Panc1 (cell line): ENCODE results near the gene MMP14. TPM values are rescaled to one million over a fixed set of nuclear protein-coding genes. Genes with fewer than 3 reads are reported as not detected.

Source experiments
- ATAC-seq: fragments of 200-7000 bp; cut with Tn5 transposase; 2 replicates; pipeline ENCODE4 v1.9.1; 2020; ENCODE audit warnings: mild to moderate bottlenecking, moderate library complexity
- BruUV-seq: library from RNA; stranded (reverse); fragments of 400-500 nt; replicated peaks from 2 replicates; lab custom pipeline; 2021; lab: Mats Ljungman, UMichigan
- CTCF ChIA-PET: fragments of 300-600 bp; sonication (Branson Sonifier 250); formaldehyde crosslinking; loops from one replicate; lab custom pipeline; 2022; ENCODE audit warnings: antibody characterized with exemption; lab: Charles Lee
- POLR2A ChIA-PET: fragments of 300-600 bp; sonication (Branson Sonifier 250); formaldehyde crosslinking; loops from one replicate; lab custom pipeline; 2022; ENCODE audit warnings: antibody characterized with exemption; lab: Charles Lee
- DNase-seq: peaks from one replicate; pipeline ENCODE4 v3.0.0-alpha.2; 2010; ENCODE audit warnings: low read depth, low spot score
- H3K27ac ChIP-seq: 2 replicates; pipeline ENCODE4 v1.5.1; 2011; ENCODE audit warnings: mild to moderate bottlenecking, low read length, inconsistent platforms
- H3K27me3 ChIP-seq: fragments of 200-500 bp; sonication (Bioruptor generic); 2 replicates; pipeline ENCODE4 v1.6.0; 2014; ENCODE audit warnings: low read length, inconsistent platforms; ENCODE audit not compliant: control insufficient read depth, insufficient read depth
- H3K36me3 ChIP-seq: fragments of 200-500 bp; sonication (Bioruptor generic); 2 replicates; pipeline ENCODE4 v1.5.1; 2014; ENCODE audit warnings: inconsistent platforms, mild to moderate bottlenecking, low read length, moderate library complexity; ENCODE audit not compliant: control insufficient read depth, insufficient read depth
- H3K4me1 ChIP-seq: 2 replicates; pipeline ENCODE4 v1.5.1; 2011; ENCODE audit warnings: inconsistent platforms, mild to moderate bottlenecking, low read length, moderate library complexity; ENCODE audit not compliant: control insufficient read depth, insufficient read depth
- H3K4me3 ChIP-seq, 2 experiments: 2 replicates each; pipeline ENCODE4 v1.5.1; 2011 to 2012; ENCODE audit warnings: low read depth in 2 of 2, low read length in 2 of 2, mild to moderate bottlenecking in 2 of 2, inconsistent platforms in 1 of 2, moderate library complexity in 1 of 2
- H3K9me3 ChIP-seq: fragments of 200-500 bp; sonication (Bioruptor generic); 2 replicates; pipeline ENCODE4 v1.5.1; 2014; ENCODE audit warnings: low read depth, mild to moderate bottlenecking, inconsistent platforms, low read length, moderate library complexity; ENCODE audit not compliant: control insufficient read depth, insufficient read depth
- CTCF ChIP-seq: fragments of 450-650 bp; IDR thresholded peaks from 2 replicates; pipeline ENCODE4 v1.5.1; 2017; ENCODE audit warnings: mild to moderate bottlenecking
- POLR2AphosphoS5 ChIP-seq: IDR thresholded peaks from 2 replicates; pipeline ENCODE4 v1.6.1; 2012; ENCODE audit warnings: mild to moderate bottlenecking, low read depth, low read length, moderate library complexity
- REST ChIP-seq, 2 experiments: IDR thresholded peaks; 2 replicates each; pipeline ENCODE4 v1.6.1; 2011 to 2012; ENCODE audit warnings: low read depth in 2 of 2, control low read depth in 1 of 2, low read length in 1 of 2, mild to moderate bottlenecking in 1 of 2, moderate library complexity in 1 of 2; ENCODE audit not compliant: insufficient read depth in 1 of 2
- TCF7L2 ChIP-seq: IDR thresholded peaks from 2 replicates; pipeline ENCODE4 v1.6.1; 2011; ENCODE audit warnings: mild to moderate bottlenecking, low read depth, low read length, inconsistent platforms
- in situ Hi-C: cut with HindIII; loops from 2 replicates; pipeline ENCODE4 v1.10.0; 2016; ENCODE audit warnings: low sequenced_read_pairs, low pct_unique_long_range_greater_than_20kb
- intact Hi-C: fragments of 100-400 bp; cut with micrococcal nuclease; formaldehyde crosslinking; loops from one replicate; pipeline ENCODE4 v1.10.0; 2022; ENCODE audit not compliant: unreplicated experiment
- total RNA-seq: library from RNA; stranded (reverse); gene quantifications from one replicate; pipeline ENCODE4 v1.2.1, GENCODE V29; 2021; ENCODE audit not compliant: unreplicated experiment

The MMP14 gene
- total RNA-seq, 1 experiment from 2014 or later: 32.9 TPM

GRCh38 chr14:22839159-22839779 lies 2.9 kb downstream of the MMP14 start:
- in situ Hi-C loops (no loop called here), intact Hi-C loops (no loop called here)
- BruUV-seq: no TSS peak
- H3K27me3 ChIP-seq: no peaks in the 10 kb centered on the region
- DNase-seq (no peak), ATAC-seq (no peak)
- no peaks in the 10 kb centered on the region for H3K36me3 ChIP-seq
- no peak for TF ChIP-seq TCF7L2
- H3K9me3 ChIP-seq: no peaks in the 10 kb centered on the region
- POLR2A ChIA-PET: no interaction called here
- no peak overlapping the region for H3K27ac ChIP-seq
- CTCF ChIA-PET: interaction anchor here (1.0 kb wide), 1 partner anchor 13 kb away, joined by 3 read pairs; no protein-coding TSS in a partner anchor
- no peak overlapping the region for H3K4me3 ChIP-seq
- H3K4me1 ChIP-seq: no peaks in the 10 kb centered on the region; the same call in none of the 2 replicates

GRCh38 chr14:22841311-22841710 lies 4.9 kb downstream of the MMP14 start:
- TF ChIP-seq CTCF (no peak), REST (IDR thresholded peaks at IDR 0.05; ENCODE audit: insufficient read depth in 1 of 2, low read depth in 2 of 2, low read length in 1 of 2) (no peak), POLR2AphosphoS5 (no peak), TCF7L2 (no peak)
- Histone ChIP-seq H3K4me3 (no peak overlapping the region), H3K4me1 (no peaks in the 10 kb centered on the region; the same call in 1 of the 2 replicates), H3K27me3 (no peaks in the 10 kb centered on the region), H3K27ac (no peak overlapping the region), H3K36me3 (no peaks in the 10 kb centered on the region), H3K9me3 (no peaks in the 10 kb centered on the region)
- no peak for ATAC-seq
- intact Hi-C loops (no loop called here), in situ Hi-C loops (no loop called here)
- CTCF ChIA-PET: no interaction called here
- POLR2A ChIA-PET: no interaction called here
- DNase-seq: no peak
- no TSS peak for BruUV-seq

- H3K27me3 ChIP-seq: no peaks in the 10 kb centered on the region
- ChIA-PET POLR2A (no interaction called here), CTCF (no interaction called here)
- no TSS peak for BruUV-seq
- TF ChIP-seq CTCF (no peak), POLR2AphosphoS5 (no peak)
- in situ Hi-C loops (no loop called here), intact Hi-C loops (no loop called here)
- H3K9me3 ChIP-seq: no peaks in the 10 kb centered on the region
- no peaks in the 10 kb centered on the region for H3K36me3 ChIP-seq
- no peak for DNase-seq
- H3K4me3 ChIP-seq: no peak overlapping the region
- no peaks in the 10 kb centered on the region for H3K4me1 ChIP-seq
- no peak overlapping the region for H3K27ac ChIP-seq
- ATAC-seq: no peak
Measured at GRCh38 chr14:22841769-22842168, 5.4 kb downstream of the MMP14 start.
